Activated CD4-positive, alpha-beta T cell treated with anti-CD3 and anti-CD28 coated beads, Interleukin-2, amount 50 U/mL, for 4 hours (primary cell): ENCODE data around the gene CPXM2.

ENCODE experiments used
- DNase-seq, 2 experiments: peaks; one replicate each; pipeline ENCODE4 v3.0.0-alpha.2; 2020

CPXM2 gene

GRCh38 chr10:123903621-123904020, 12.0 kb upstream of the CPXM2 start:
- no peak for DNase-seq

- no peak for DNase-seq
Observed at GRCh38 chr10:123901621-123902020, 10.0 kb upstream of the CPXM2 start.

- DNase-seq, result no peak
Observed at GRCh38 chr10:123897146-123897545, 5.5 kb upstream of the CPXM2 start.

GRCh38 chr10:123896246-123896927, 4.8 kb upstream of the CPXM2 start:
- DNase-seq, result no peak

GRCh38 chr10:123893651-123894050, 2.0 kb upstream of the CPXM2 start:
- DNase-seq, result no peak

DNA sequence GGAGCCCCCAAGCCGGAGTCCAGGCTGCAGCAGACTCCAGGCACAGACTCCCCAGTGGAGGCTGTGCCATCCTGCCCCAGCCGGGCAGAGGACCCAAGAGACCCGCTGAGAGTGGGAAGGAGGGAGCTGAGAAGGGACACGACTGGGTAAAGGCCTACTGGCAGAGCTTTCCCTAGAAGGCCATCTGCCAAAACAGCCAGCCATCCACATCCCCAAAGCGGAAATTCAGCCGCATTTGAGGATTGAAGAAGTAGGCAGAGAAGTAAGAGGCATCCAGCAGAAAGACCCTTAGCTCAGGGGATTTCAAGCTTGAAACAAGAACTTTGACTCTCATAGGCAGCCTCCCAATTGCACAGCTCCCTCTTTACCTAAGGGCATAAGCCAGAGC, 857 bp downstream of the CPXM2 start:
- DNase-seq, result no peak

DNA sequence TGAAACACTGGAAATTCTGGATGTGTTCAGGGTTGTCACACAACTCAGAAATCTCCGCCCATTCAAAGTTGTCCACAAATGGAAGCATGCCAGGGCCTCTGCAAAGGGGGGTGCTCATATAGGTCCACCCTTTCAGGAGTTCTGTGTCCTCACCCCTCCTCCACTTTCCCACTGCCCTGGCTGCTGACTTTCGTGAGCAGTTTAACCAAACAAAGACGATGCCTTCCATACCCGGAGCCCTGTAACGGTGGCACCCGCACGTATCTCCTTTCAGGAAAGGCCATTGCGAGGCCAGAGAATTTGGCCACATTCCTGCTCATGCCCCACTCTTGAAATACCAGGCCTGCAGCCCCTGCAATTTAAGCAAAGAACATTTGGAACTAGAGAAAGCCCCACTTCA, 1.4 kb downstream of the CPXM2 start:
- no peak for DNase-seq

- DNase-seq, result no peak
Observed at GRCh38 chr10:123889821-123890220, 1.8 kb downstream of the CPXM2 start.

DNA sequence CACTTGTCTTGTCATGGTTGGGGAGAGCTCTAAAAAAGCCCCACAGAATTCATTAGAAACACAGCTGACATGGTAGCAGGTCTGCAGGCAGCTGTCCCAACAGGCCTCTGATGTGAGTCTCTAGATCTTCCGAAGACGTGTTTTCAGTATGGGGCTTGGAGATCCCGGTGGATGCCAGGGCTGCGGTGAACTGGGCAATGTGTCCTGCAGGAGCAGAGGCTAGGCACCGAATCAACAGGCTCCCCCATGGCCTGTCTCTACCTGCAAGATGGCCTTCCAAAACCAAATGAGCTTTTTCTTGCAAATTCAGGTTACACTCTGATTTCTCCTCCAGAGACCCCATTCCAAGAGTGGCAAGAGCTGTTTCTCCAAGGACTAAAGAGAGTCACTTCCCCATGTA, 2.9 kb downstream of the CPXM2 start:
- DNase-seq, result no peak

DNA sequence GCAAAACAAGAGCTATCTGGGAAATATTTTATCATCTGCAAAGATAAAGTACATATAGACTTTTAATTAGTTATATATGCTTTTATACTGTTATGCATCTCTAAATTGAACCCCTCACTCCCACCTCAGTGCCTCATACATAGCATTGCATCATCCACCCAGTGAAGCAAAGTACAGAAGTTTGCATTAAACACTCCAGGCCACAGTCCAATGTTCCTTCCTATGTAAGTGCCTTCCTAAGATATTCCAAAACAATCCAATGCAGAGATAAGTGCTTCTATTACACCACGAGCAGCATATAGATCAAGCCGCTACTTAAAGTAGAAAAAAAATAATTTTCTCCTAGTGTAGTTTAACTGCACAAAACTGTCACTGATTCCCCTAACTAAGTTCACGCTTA, 3.4 kb downstream of the CPXM2 start:
- DNase-seq, result no peak

DNA sequence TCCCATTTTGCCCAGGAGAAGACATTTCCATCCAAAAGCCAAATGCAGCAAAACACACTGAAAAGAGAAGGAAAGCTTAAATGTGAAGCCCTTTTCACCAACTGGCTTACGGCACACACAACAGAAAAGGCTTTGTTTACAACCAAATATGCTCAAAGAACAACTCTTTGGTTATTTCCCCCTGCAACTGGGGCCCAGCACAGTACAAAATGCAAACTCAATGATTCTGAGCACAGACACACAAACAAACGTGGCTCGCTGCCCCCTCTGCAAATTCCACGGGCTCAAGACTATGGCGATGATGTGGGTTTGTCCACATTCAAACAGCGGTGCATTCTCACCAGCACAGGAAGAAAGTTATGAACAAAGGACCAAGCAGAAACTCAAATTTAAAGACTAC, 5.3 kb downstream of the CPXM2 start:
- DNase-seq, result no peak

DNA sequence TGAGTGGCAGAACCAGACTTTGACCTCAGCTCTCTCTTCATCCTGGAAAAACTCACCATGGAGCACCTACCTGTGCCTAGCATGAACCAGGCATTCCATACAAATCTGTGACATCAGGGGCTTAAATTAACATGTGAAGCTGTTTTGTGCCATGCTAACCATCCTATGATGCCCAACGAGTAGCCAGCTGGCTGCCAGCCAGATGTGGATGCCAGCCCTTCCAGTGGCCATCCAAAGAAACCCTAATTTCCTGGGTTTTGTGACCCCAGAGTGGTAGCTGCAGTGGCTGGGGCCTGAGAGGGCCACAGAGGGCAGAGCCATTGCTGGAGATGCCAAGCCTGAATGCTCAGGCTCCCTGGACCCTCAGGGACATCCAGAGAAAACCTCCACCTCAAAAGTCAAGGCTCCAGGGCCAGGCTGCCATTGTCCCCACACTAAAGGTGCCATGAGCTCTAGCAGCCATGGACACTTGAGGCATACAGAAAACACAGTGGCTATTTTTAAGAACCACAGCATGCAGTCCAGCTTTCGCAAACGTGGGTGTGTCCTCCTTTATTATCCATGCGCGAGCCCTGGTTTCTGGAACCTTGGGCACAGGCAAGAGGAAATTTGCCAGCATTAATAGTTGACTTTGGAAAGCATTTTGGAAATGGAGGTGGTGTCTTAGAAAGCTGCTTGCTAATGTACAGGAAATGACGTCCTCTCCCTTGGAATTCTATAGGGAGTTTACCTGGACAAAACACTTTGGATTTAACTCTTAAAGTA, 6.0 kb downstream of the CPXM2 start:
- no peak for DNase-seq

GRCh38 chr10:123884907-123885381, 6.7 kb downstream of the CPXM2 start:
- no peak for DNase-seq

DNA sequence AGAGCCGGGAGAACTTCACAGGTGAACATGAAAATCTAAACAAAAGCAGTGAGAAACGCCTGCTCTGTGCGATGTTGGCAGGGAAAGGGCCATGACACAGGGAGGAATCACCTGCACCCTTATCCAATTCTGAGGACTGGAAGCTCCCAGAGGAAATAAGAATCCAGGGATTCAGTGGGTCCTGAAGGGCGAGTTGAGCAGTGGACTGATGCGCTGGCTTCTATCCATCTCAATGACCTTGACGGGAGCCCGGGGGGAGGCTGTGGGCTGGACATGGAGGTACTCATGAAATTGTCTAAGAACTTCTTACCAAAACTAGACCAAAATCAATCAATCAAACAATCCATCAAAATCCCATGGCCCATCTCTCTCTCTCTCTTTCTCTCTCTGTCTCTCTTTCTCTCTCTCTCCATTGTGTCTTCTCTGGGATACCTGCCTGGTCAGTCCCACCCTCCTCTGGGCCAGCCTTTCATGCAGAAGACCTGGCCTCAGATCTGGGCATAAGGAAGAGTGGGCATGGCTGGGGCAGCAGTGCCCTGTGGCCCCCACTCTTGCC, 7.2 kb downstream of the CPXM2 start:
- no peak for DNase-seq

DNA sequence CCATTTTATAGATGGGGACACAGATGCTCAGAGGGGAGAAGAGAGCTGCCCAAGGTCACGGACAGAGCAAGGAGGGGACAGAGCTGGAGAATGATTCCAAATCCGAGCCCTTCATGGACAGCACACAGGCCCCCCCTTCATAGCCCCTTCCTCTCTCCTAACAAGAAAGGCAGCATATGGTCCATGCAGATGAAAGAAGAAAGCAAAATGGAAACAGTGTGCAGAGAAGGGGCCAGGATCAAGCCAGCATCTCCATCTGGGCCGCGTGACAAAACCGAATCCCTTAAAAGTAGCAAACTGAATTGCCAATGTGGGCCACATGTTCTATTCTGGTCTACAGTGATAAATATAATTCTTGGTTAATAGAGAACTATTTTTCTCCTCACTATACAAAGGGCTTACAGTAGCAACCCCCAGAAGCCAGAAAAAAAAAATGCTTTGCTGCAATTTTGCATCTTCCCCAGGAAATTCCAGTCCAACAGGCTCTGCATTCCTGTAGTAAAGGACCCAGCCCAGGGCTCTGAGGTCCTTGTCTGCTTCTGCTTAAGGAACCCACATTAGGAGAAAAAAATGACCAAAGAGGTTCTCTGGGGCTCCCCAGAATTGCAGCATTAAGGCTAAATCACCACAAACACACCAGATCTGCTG, 7.8 kb downstream of the CPXM2 start:
- no peak for DNase-seq

- DNase-seq, result no peak
Observed at GRCh38 chr10:123882681-123883445, 8.7 kb downstream of the CPXM2 start.

DNA sequence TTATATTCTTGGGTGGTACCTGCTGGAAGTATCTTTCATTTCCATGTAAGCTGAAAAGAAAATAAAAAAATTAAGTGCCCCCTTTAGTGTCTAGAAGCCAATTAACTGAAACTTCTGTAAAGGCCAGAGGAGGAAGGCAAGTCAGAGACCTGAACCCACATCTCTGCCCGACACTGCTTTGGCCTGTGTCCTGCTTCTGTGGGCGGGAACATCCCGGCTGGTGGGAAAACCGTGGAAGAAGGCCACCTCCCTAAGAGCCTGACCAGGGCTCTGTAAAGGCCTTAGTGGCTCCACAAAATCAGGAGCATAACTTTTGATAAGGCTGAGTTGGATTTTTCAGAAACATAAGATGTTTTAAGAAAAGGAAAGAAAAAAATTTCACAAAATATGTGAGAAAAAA, 9.4 kb downstream of the CPXM2 start:
- DNase-seq, result no peak

GRCh38 chr10:123879606-123880257, 11.9 kb downstream of the CPXM2 start:
- DNase-seq, result no peak

DNA sequence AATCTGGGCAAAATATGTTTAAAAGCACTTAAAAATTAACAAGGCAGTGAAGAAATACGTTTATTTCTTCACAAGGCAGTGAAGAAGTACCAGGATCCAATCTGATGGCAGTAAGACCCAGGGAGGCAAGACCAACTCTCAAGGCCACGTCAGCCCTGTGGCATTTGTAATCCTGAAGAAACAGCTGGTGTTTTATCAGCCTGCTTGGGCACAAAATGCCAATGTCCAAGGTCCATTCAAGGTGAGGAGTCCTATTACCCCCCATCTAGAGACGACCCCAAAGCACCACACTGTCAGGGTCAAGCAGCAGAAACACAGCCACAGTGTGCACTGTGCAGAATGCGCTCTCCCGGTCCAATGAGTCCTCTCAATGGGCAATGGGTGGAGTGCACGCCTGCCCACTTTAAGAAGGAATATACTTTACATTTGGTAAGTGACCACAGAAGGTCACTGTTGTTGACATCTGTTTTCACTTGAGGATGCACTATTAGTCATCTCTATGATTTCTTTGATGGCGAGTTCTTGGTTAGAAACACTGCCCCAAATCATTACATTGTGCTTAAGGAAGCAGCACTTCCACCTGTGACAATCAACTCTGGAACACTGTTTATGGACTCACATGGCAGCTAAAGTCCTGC, 12.8 kb downstream of the CPXM2 start:
- no peak for DNase-seq

DNA sequence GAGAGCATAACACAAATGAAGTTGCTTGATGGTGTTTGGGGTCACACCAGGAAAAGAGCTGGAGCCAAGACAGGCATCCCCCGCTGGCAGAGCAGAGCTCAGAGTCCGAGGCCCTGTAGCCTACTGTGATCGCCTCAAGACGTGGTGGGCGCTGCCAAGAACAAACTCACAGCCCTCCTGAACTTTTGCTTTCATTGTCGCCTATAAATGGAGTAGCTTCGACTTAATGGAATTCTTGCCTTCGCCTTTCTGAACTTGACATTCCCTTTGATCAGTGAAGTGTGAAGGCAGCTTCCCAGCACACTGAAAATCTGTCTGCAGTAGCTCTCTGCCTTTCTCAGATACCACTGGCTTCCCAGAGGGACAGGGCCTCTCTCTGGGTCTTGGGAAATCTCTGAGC, 21.3 kb downstream of the CPXM2 start:
- DNase-seq, result no peak

GRCh38 chr10:123869020-123869414, 22.6 kb downstream of the CPXM2 start:
- DNase-seq, result no peak
